ENCODE results near the gene FLT4.

The FLT4 gene

DNA sequence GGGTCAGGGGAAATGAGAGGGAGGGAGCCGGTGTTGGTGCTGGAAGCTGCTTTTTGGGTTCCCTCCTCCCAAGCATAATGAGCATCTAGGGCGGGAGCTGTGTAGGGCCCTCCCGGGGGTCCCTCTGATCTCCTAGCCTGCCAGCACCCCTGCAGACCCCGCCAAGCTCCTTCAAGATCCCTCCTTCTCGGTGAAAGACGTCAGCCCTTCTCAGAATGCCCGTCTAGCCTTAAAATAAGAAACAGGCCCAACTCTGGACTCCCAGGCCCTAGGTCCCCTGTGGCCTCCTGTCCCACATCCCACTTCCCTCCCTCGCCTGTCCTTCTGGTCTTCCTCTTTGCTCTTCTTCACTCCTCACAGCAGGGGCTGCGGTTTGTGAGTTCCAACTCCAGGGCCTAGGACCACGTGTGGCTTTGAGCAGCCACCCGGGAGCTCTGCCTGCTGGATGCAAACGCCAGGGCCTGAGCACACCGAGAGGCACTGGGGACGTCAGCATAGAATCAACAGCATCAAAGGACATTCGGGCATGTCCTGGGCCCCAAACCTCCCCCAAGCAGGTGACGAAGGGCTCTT is 49.3 kb downstream of the FLT4 start:
- H3K36me3 ChIP-seq (ENCODE audit: control insufficient read depth, insufficient read depth, low read length) = no peaks in the 10 kb centered on the region
- H3K4me3 ChIP-seq (ENCODE audit: insufficient read depth, low read depth, low read length) = no peak overlapping the region
- WGBS, 2 experiments = 83 to 84% methylated on average over 16 of the region's 16 CpGs
- H3K9me3 ChIP-seq (ENCODE audit: control insufficient read depth, low read length) = no peaks in the 10 kb centered on the region
- H3K27ac ChIP-seq (ENCODE audit: insufficient read depth, low read depth, low read length, poor library complexity, severe bottlenecking) = no peak overlapping the region
- H3K27me3 ChIP-seq (ENCODE audit: control insufficient read depth, insufficient read depth, low read length, poor library complexity, severe bottlenecking) = no peaks in the 10 kb centered on the region
- H3K4me1 ChIP-seq (ENCODE audit: control insufficient read depth, insufficient read depth, low read length) = no peaks in the 10 kb centered on the region

- no peak overlapping the region for H3K27ac ChIP-seq (ENCODE audit: insufficient read depth, low read depth, low read length, poor library complexity, severe bottlenecking)
- H3K4me1 ChIP-seq (ENCODE audit: control insufficient read depth, insufficient read depth, low read length) = no peaks in the 10 kb centered on the region
- H3K4me3 ChIP-seq (ENCODE audit: insufficient read depth, low read depth, low read length) = no peak overlapping the region
- WGBS, 2 experiments = 93% methylated on average over 6 of the region's 6 CpGs
- no peaks in the 10 kb centered on the region for H3K36me3 ChIP-seq (ENCODE audit: control insufficient read depth, insufficient read depth, low read length)
- no peaks in the 10 kb centered on the region for H3K27me3 ChIP-seq (ENCODE audit: control insufficient read depth, insufficient read depth, low read length, poor library complexity, severe bottlenecking)
- no peaks in the 10 kb centered on the region for H3K9me3 ChIP-seq (ENCODE audit: control insufficient read depth, low read length)
These were observed 49.8 kb downstream of the FLT4 start for GRCh38 chr5:180599590-180599914.

DNA sequence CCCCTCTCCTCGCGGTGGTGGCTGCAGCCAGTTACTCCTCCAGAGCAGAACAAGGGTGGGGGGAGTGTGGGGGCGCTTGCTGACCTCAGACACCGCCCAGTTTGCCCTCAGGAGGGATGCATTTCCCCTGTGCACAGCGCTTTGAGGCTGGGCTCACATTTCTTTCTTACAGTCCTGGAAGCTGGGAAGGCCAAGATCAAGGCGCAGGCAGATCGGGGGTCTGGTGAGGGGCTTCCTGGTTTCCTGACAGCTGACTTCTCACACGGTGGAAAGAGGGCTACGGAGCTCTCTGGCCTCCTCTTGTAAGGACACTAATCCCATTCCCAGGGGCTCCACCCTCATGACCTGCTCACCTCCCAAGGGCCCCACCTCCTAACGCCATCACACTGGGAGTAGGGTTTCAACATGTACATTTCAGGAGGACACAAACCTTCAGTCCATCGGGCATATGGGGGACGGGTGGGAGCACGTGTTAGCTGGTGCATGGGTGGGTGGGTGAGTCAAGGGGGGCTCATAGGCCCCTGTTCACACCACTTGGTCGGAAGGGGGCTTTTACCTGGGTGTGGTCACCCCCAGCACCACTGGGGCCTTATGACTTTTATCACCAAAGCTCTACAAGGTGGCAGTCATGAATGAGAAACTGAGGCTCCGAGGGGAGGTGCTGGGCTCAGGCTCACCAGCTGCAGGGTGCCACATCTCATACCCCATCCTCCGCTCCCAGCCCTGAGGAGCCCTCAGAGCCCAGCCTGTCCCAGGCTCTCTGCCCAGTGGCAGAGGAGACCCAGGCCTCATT is 50.4 kb downstream of the FLT4 start:
- WGBS, 2 experiments = 94 to 95% methylated on average over 16 of the region's 16 CpGs

GRCh38 chr5:180598316-180598701 is 51.1 kb downstream of the FLT4 start:
- Histone ChIP-seq H3K36me3 (ENCODE audit: control insufficient read depth, insufficient read depth, low read length) (no peaks in the 10 kb centered on the region), H3K27ac (ENCODE audit: insufficient read depth, low read depth, low read length, poor library complexity, severe bottlenecking) (no peak overlapping the region), H3K4me3 (ENCODE audit: insufficient read depth, low read depth, low read length) (no peak overlapping the region), H3K4me1 (ENCODE audit: control insufficient read depth, insufficient read depth, low read length) (no peaks in the 10 kb centered on the region), H3K27me3 (ENCODE audit: control insufficient read depth, insufficient read depth, low read length, poor library complexity, severe bottlenecking) (peaks cover 4% of the 10 kb centered on the region), H3K9me3 (ENCODE audit: control insufficient read depth, low read length) (no peaks in the 10 kb centered on the region)
- 89 to 91% methylated on average over 9 of the region's 9 CpGs for WGBS, 2 experiments

More for the DNA sequence above, 50.4 kb downstream of the FLT4 start:
- H3K4me1 ChIP-seq (ENCODE audit: control insufficient read depth, insufficient read depth, low read length) = no peaks in the 10 kb centered on the region
- no peak overlapping the region for H3K4me3 ChIP-seq (ENCODE audit: insufficient read depth, low read depth, low read length)
- H3K9me3 ChIP-seq (ENCODE audit: control insufficient read depth, low read length) = no peaks in the 10 kb centered on the region
- no peak overlapping the region for H3K27ac ChIP-seq (ENCODE audit: insufficient read depth, low read depth, low read length, poor library complexity, severe bottlenecking)
- H3K36me3 ChIP-seq (ENCODE audit: control insufficient read depth, insufficient read depth, low read length) = no peaks in the 10 kb centered on the region
- no peaks in the 10 kb centered on the region for H3K27me3 ChIP-seq (ENCODE audit: control insufficient read depth, insufficient read depth, low read length, poor library complexity, severe bottlenecking)

- no peak overlapping the region for H3K27ac ChIP-seq (ENCODE audit: insufficient read depth, low read depth, low read length, poor library complexity, severe bottlenecking)
- H3K4me3 ChIP-seq (ENCODE audit: insufficient read depth, low read depth, low read length) = no peak overlapping the region
- WGBS, 2 experiments = 90 to 91% methylated on average over 24 of the region's 24 CpGs
- peaks cover 20% of the 10 kb centered on the region for H3K27me3 ChIP-seq (ENCODE audit: control insufficient read depth, insufficient read depth, low read length, poor library complexity, severe bottlenecking)
- H3K9me3 ChIP-seq (ENCODE audit: control insufficient read depth, low read length) = no peaks in the 10 kb centered on the region
- H3K36me3 ChIP-seq (ENCODE audit: control insufficient read depth, insufficient read depth, low read length) = no peaks in the 10 kb centered on the region
- no peaks in the 10 kb centered on the region for H3K4me1 ChIP-seq (ENCODE audit: control insufficient read depth, insufficient read depth, low read length)
These were observed 52.6 kb downstream of the FLT4 start for GRCh38 chr5:180596668-180597231.

DNA sequence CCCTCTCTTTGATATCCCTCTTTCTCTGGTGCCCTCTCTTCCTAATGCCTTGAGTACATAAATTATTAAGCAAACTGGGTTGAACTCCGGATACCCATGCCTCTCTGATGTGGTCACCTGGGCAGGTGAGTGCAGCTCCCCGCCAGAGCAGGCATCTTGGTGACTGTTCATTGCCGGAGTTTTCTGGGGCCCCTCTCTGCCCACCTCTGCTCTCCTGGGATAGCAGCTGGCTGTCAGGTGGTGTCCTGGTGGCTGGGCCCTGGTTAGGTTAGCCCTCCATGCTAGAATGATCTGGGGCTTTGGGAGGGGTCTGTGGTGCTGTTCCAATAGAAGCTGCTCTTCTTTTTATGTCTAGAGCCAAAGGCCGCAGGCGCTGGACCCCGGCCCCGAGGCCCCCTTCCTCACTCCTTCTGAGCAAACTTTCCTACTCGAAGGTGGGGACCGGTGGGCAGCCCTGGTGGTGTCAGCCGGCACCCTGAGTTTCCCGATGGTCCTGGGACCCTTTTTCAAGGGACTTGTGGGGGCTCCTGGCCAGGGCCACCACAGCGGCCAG is 53.2 kb downstream of the FLT4 start:
- WGBS, 2 experiments = 94 to 95% methylated on average over 12 of the region's 12 CpGs
- H3K4me1 ChIP-seq (ENCODE audit: control insufficient read depth, insufficient read depth, low read length) = peaks cover 5% of the 10 kb centered on the region

GRCh38 chr5:180595381-180596114 is 53.9 kb downstream of the FLT4 start:
- H3K27me3 ChIP-seq (ENCODE audit: control insufficient read depth, insufficient read depth, low read length, poor library complexity, severe bottlenecking) = peaks cover 32% of the 10 kb centered on the region
- 92 to 95% methylated on average over 25 of the region's 25 CpGs for WGBS, 2 experiments
- peaks cover 7% of the 10 kb centered on the region for H3K4me1 ChIP-seq (ENCODE audit: control insufficient read depth, insufficient read depth, low read length)
- no peak overlapping the region for H3K27ac ChIP-seq (ENCODE audit: insufficient read depth, low read depth, low read length, poor library complexity, severe bottlenecking)
- no peaks in the 10 kb centered on the region for H3K9me3 ChIP-seq (ENCODE audit: control insufficient read depth, low read length)
- H3K36me3 ChIP-seq (ENCODE audit: control insufficient read depth, insufficient read depth, low read length) = no peaks in the 10 kb centered on the region
- H3K4me3 ChIP-seq (ENCODE audit: insufficient read depth, low read depth, low read length) = no peak overlapping the region

More for the DNA sequence above, 53.2 kb downstream of the FLT4 start:
- Histone ChIP-seq H3K27ac (ENCODE audit: insufficient read depth, low read depth, low read length, poor library complexity, severe bottlenecking) (no peak overlapping the region), H3K9me3 (ENCODE audit: control insufficient read depth, low read length) (no peaks in the 10 kb centered on the region), H3K4me3 (ENCODE audit: insufficient read depth, low read depth, low read length) (no peak overlapping the region), H3K27me3 (ENCODE audit: control insufficient read depth, insufficient read depth, low read length, poor library complexity, severe bottlenecking) (peaks cover 25% of the 10 kb centered on the region), H3K36me3 (ENCODE audit: control insufficient read depth, insufficient read depth, low read length) (no peaks in the 10 kb centered on the region)

DNA sequence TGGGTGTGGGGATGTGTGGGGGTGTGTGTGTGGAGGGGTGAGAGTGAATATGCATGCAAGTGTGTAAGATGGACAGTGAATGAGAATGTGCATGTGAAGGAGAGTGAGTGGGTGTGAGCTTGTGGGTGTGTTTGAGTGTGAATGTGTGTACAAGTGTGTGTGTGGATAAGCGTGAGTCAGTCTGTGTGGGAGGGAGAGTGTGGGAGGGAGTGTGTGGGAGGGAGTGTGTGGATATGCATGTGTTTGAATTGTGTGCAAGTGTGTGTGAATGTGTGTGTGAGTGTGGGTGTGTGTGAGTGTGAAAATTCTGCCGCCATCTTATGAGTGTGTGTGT is 54.4 kb downstream of the FLT4 start:
- WGBS, 2 experiments = 91 to 94% methylated on average over 2 of the region's 2 CpGs
- H3K36me3 ChIP-seq (ENCODE audit: control insufficient read depth, insufficient read depth, low read length) = no peaks in the 10 kb centered on the region
- no peak overlapping the region for H3K27ac ChIP-seq (ENCODE audit: insufficient read depth, low read depth, low read length, poor library complexity, severe bottlenecking)
- peaks cover 37% of the 10 kb centered on the region for H3K27me3 ChIP-seq (ENCODE audit: control insufficient read depth, insufficient read depth, low read length, poor library complexity, severe bottlenecking)
- H3K9me3 ChIP-seq (ENCODE audit: control insufficient read depth, low read length) = no peaks in the 10 kb centered on the region
- H3K4me1 ChIP-seq (ENCODE audit: control insufficient read depth, insufficient read depth, low read length) = peaks cover 12% of the 10 kb centered on the region
- H3K4me3 ChIP-seq (ENCODE audit: insufficient read depth, low read depth, low read length) = no peak overlapping the region

DNA sequence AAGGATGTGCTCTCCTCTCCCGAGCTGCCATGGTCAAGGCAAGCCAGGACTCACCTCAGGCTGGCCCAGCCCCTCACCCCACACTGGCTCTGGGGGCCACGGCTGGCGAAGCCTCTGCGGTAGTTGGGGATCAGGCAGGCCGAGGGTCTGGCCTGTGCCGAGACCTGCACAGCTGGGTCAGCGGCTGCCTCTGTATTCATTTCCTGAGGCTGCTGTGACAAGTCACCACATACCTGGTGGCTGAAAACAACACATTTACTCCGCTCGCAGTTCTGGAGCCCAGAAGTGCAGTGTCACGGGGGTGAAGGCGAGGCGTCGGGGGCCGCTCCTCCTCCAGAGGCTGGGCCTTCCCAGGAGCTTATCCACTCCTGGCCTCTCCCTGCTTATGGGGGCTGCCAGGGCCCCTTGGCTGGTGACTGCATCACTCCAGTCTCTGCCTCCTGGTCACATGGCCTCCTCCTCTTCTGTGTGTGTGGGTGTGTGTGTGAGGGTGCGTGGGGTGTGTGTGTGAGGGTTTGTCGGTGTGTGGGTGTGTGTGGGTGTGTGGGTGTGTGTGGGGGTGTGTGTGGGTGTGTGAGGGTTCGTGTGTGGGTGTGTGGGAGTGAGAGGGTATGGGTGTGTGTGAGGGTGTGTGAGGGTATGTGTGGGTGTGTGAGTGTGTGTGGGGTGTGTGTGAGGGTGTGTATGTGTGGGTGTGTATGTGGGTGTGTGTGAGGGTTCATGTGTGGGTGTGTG is 54.9 kb downstream of the FLT4 start:
- Histone ChIP-seq H3K27ac (ENCODE audit: insufficient read depth, low read depth, low read length, poor library complexity, severe bottlenecking) (no peak overlapping the region), H3K9me3 (ENCODE audit: control insufficient read depth, low read length) (no peaks in the 10 kb centered on the region), H3K27me3 (ENCODE audit: control insufficient read depth, insufficient read depth, low read length, poor library complexity, severe bottlenecking) (peaks cover 42% of the 10 kb centered on the region), H3K4me1 (ENCODE audit: control insufficient read depth, insufficient read depth, low read length) (peaks cover 15% of the 10 kb centered on the region), H3K4me3 (ENCODE audit: insufficient read depth, low read depth, low read length) (no peak overlapping the region), H3K36me3 (ENCODE audit: control insufficient read depth, insufficient read depth, low read length) (no peaks in the 10 kb centered on the region)
- 93% methylated on average over 17 of the region's 17 CpGs for WGBS, 2 experiments
